ENCODE data around the gene SFTPA1.
"Not testable (repeated sequence)": the region's sequence is repeated elsewhere in the genome, so short reads cannot be mapped to it uniquely, and the experiment has no call there.

DNA sequence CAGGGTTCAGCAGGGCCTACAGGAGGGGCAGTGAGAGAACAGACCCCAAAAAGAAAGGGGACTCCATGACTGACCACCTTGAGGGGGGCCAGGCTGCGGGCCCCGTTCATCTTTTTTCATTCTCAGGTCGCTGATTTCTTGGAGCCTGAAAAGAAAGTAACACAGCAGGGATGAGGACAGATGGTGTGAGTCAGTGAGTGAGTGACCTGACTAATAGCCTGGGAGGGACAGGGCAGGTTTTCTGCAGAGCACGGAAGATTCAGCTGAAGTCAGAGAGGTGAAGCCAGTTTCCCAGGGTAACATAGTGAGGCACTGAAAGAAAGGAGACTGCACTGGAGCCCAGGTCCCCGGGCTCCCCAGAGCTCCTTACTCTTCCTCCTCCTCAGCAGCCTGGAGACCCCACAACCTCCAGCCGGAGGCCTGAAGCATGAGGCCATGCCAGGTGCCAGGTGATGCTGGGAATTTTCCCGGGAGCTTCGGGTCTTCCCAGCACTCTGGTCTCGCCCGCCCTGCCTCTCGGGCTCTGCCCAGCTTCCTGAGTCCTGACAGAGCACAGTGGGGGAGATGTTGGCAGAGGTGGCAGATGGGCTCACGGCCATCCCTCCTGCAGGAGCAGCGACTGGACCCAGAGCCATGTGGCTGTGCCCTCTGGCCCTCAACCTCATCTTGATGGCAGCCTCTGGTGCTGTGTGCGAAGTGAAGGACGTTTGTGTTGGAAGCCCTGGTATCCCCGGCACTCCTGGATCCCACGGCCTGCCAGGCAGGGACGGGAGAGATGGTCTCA, 646 bp downstream of the SFTPA1 start:
- not testable (repeated sequence) for TF ChIP-seq POLR2A (IDR thresholded peaks at IDR 0.05)
- TF ChIP-seq, protein P1, sequence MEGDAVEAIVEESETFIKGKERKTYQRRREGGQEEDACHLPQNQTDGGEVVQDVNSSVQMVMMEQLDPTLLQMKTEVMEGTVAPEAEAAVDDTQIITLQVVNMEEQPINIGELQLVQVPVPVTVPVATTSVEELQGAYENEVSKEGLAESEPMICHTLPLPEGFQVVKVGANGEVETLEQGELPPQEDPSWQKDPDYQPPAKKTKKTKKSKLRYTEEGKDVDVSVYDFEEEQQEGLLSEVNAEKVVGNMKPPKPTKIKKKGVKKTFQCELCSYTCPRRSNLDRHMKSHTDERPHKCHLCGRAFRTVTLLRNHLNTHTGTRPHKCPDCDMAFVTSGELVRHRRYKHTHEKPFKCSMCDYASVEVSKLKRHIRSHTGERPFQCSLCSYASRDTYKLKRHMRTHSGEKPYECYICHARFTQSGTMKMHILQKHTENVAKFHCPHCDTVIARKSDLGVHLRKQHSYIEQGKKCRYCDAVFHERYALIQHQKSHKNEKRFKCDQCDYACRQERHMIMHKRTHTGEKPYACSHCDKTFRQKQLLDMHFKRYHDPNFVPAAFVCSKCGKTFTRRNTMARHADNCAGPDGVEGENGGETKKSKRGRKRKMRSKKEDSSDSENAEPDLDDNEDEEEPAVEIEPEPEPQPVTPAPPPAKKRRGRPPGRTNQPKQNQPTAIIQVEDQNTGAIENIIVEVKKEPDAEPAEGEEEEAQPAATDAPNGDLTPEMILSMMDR (IDR thresholded peaks at IDR 0.05) = not testable (repeated sequence)

All from esophagus squamous epithelium (tissue), 4 donors.